Trophoblast cell (in vitro differentiated cells and primary cell): ENCODE measurements around the gene ACSM5.

Experiments used
- DNase-seq, 2 donors: peaks; one replicate each; pipeline ENCODE4 v3.0.0-alpha.2; 2016
- H2AFZ ChIP-seq: 2 replicates; pipeline ENCODE4 v1.6.1; 2013; ENCODE audit warnings: low read length, moderate library complexity, mild to moderate bottlenecking; ENCODE audit not compliant: insufficient read depth, poor library complexity
- H2AK5ac ChIP-seq: 2 replicates; pipeline ENCODE4 v1.6.1; 2013; ENCODE audit warnings: mild to moderate bottlenecking, low read length
- H2BK120ac ChIP-seq: 2 replicates; pipeline ENCODE4 v1.6.1; 2013; ENCODE audit warnings: low read length, mild to moderate bottlenecking, moderate library complexity; ENCODE audit not compliant: insufficient read depth, poor library complexity
- H2BK12ac ChIP-seq: 2 replicates; pipeline ENCODE4 v1.6.1; 2013; ENCODE audit warnings: mild to moderate bottlenecking, low read length, moderate library complexity
- H2BK5ac ChIP-seq: 2 replicates; pipeline ENCODE4 v1.6.1; 2013; ENCODE audit warnings: low read length, low read depth, moderate library complexity, mild to moderate bottlenecking; ENCODE audit not compliant: poor library complexity
- H3K14ac ChIP-seq: 2 replicates; pipeline ENCODE4 v1.6.1; 2013; ENCODE audit warnings: mild to moderate bottlenecking, low read length
- H3K18ac ChIP-seq: 2 replicates; pipeline ENCODE4 v1.6.1; 2013; ENCODE audit warnings: mild to moderate bottlenecking, low read length
- H3K23ac ChIP-seq: 2 replicates; pipeline ENCODE4 v1.6.1; 2013; ENCODE audit warnings: low read length
- H3K27ac ChIP-seq: 2 replicates; pipeline ENCODE4 v1.5.1; 2013; ENCODE audit warnings: low read depth, mild to moderate bottlenecking, inconsistent platforms, low read length, moderate library complexity
- H3K27me3 ChIP-seq: 2 replicates; pipeline ENCODE4 v1.6.1; 2013; ENCODE audit warnings: inconsistent platforms, mild to moderate bottlenecking, low read length, moderate library complexity; ENCODE audit not compliant: insufficient read depth
- H3K36me3 ChIP-seq, 2 experiments: 1 replicate in 1 of 2; 2 replicates in 1 of 2; pipeline ENCODE4 v1.6.1; 2013; ENCODE audit warnings: low read length in 2 of 2, mild to moderate bottlenecking in 2 of 2, moderate library complexity in 1 of 2; ENCODE audit not compliant: insufficient read depth in 2 of 2, control insufficient read depth in 1 of 2
- H3K4ac ChIP-seq: 2 replicates; pipeline ENCODE4 v1.6.1; 2013; ENCODE audit warnings: low read depth, mild to moderate bottlenecking, low read length, moderate library complexity
- H3K4me1 ChIP-seq, 2 experiments: 1 replicate in 1 of 2; 2 replicates in 1 of 2; pipeline ENCODE4 v1.6.1; 2013; ENCODE audit warnings: low read length in 2 of 2, mild to moderate bottlenecking in 2 of 2, moderate library complexity in 1 of 2; ENCODE audit not compliant: insufficient read depth in 2 of 2, control insufficient read depth in 1 of 2
- H3K4me2 ChIP-seq: 2 replicates; pipeline ENCODE4 v1.6.1; 2013; ENCODE audit warnings: inconsistent platforms, mild to moderate bottlenecking, low read length, moderate library complexity
- H3K4me3 ChIP-seq: 2 replicates; pipeline ENCODE4 v1.5.1; 2013; ENCODE audit warnings: mild to moderate bottlenecking, low read depth, low read length, inconsistent platforms
- H3K79me1 ChIP-seq: one replicate; pipeline ENCODE4 v1.6.1; 2013; ENCODE audit warnings: low read length
- H3K79me2 ChIP-seq: 2 replicates; pipeline ENCODE4 v1.6.1; 2013; ENCODE audit warnings: low read length, mild to moderate bottlenecking; ENCODE audit not compliant: control insufficient read depth, insufficient read depth, poor library complexity
- H3K9ac ChIP-seq: 2 replicates; pipeline ENCODE4 v1.6.1; 2013; ENCODE audit warnings: mild to moderate bottlenecking, low read length
- H3K9me3 ChIP-seq: 2 replicates; pipeline ENCODE4 v1.6.1; 2013; ENCODE audit warnings: low read depth, mild to moderate bottlenecking, control low read depth, inconsistent platforms, low read length; ENCODE audit not compliant: insufficient read depth
- H4K12ac ChIP-seq: 2 replicates; pipeline ENCODE4 v1.6.1; 2013; ENCODE audit warnings: low read depth, mild to moderate bottlenecking, low read length, moderate library complexity
- H4K8ac ChIP-seq: 2 replicates; pipeline ENCODE4 v1.6.1; 2013; ENCODE audit warnings: low read depth, mild to moderate bottlenecking, low read length, moderate library complexity
- H4K91ac ChIP-seq: one replicate; pipeline ENCODE4 v1.6.1; 2013; ENCODE audit warnings: low read depth, mild to moderate bottlenecking, low read length, moderate library complexity
- WGBS: extraction: QIAGEN DNeasy Blood & Tissue Kit; methylation state at CpG from one replicate; pipeline ENCODE4 v1.1.7; 2013; ENCODE audit warnings: missing lambda C conversion rate; ENCODE audit not compliant: insufficient read length, insufficient coverage; ENCODE audit errors: extremely low coverage; 5-methylcytosine and 5-hydroxymethylcytosine counted together

Gene ACSM5

GRCh38 chr16:20388854-20389253 is 20.5 kb upstream of the ACSM5 start:
- H3K9ac ChIP-seq = no peak overlapping the region
- no peak overlapping the region for H3K4ac ChIP-seq
- H3K4me2 ChIP-seq = no peak overlapping the region
- no peak overlapping the region for H3K27ac ChIP-seq
- H2AFZ ChIP-seq = no peak overlapping the region
- no peaks in the 10 kb centered on the region for H3K27me3 ChIP-seq
- WGBS = no CpG with 5 or more reads among the region's 1 CpG
- H2BK120ac ChIP-seq = no peak overlapping the region
- no peak overlapping the region for H2BK12ac ChIP-seq
- no peaks in the 10 kb centered on the region for H3K79me1 ChIP-seq
- H4K12ac ChIP-seq = no peak overlapping the region
- no peaks in the 10 kb centered on the region for H3K4me1 ChIP-seq
- no peak overlapping the region for H2AK5ac ChIP-seq
- no peak for DNase-seq
- no peaks in the 10 kb centered on the region for H3K36me3 ChIP-seq
- no peaks in the 10 kb centered on the region for H3K79me2 ChIP-seq
- no peak overlapping the region for H3K23ac ChIP-seq
- no peak overlapping the region for H4K8ac ChIP-seq
- no peak overlapping the region for H3K4me3 ChIP-seq
- no peak overlapping the region for H4K91ac ChIP-seq
- no peak overlapping the region for H3K18ac ChIP-seq
- no peak overlapping the region for H3K14ac ChIP-seq
- H2BK5ac ChIP-seq = no peak overlapping the region
- peaks cover 2% of the 10 kb centered on the region for H3K9me3 ChIP-seq

- H3K4me1 ChIP-seq = no peaks in the 10 kb centered on the region
- no peak overlapping the region for H3K23ac ChIP-seq
- H2BK5ac ChIP-seq = no peak overlapping the region
- H3K4me3 ChIP-seq = no peak overlapping the region
- H3K4me2 ChIP-seq = no peak overlapping the region
- H4K12ac ChIP-seq = no peak overlapping the region
- no peaks in the 10 kb centered on the region for H3K79me2 ChIP-seq
- H2AFZ ChIP-seq = no peak overlapping the region
- no peak overlapping the region for H3K14ac ChIP-seq
- no peak overlapping the region for H3K18ac ChIP-seq
- no peak overlapping the region for H2AK5ac ChIP-seq
- no peak for DNase-seq
- no peak overlapping the region for H3K4ac ChIP-seq
- no peak overlapping the region for H4K91ac ChIP-seq
- no peaks in the 10 kb centered on the region for H3K27me3 ChIP-seq
- no peak overlapping the region for H3K9ac ChIP-seq
- no peak overlapping the region for H2BK12ac ChIP-seq
- WGBS = 100% methylated on average over 1 of the region's 5 CpGs
- H3K79me1 ChIP-seq = no peaks in the 10 kb centered on the region
- H4K8ac ChIP-seq = no peak overlapping the region
- no peaks in the 10 kb centered on the region for H3K36me3 ChIP-seq
- peaks cover 2% of the 10 kb centered on the region for H3K9me3 ChIP-seq
- no peak overlapping the region for H3K27ac ChIP-seq
- no peak overlapping the region for H2BK120ac ChIP-seq
Measured at GRCh38 chr16:20391045-20391444, 18.3 kb upstream of the ACSM5 start.

GRCh38 chr16:20393801-20394577 is 15.3 kb upstream of the ACSM5 start:
- H4K12ac ChIP-seq = no peak overlapping the region
- no peak overlapping the region for H2BK120ac ChIP-seq
- H3K9me3 ChIP-seq = peaks cover 2% of the 10 kb centered on the region
- no peak overlapping the region for H3K4ac ChIP-seq
- no peak overlapping the region for H3K14ac ChIP-seq
- no peak overlapping the region for H3K4me3 ChIP-seq
- H3K27ac ChIP-seq = no peak overlapping the region
- H3K4me1 ChIP-seq = no peaks in the 10 kb centered on the region
- H4K91ac ChIP-seq = no peak overlapping the region
- no peak overlapping the region for H3K9ac ChIP-seq
- H2BK5ac ChIP-seq = no peak overlapping the region
- no peak overlapping the region for H2AK5ac ChIP-seq
- no peak overlapping the region for H2BK12ac ChIP-seq
- no peaks in the 10 kb centered on the region for H3K79me2 ChIP-seq
- no CpG with 5 or more reads among the region's 2 CpGs for WGBS
- no peak overlapping the region for H4K8ac ChIP-seq
- H2AFZ ChIP-seq = no peak overlapping the region
- H3K4me2 ChIP-seq = no peak overlapping the region
- no peaks in the 10 kb centered on the region for H3K36me3 ChIP-seq
- H3K79me1 ChIP-seq = no peaks in the 10 kb centered on the region
- no peak overlapping the region for H3K18ac ChIP-seq
- H3K27me3 ChIP-seq = no peaks in the 10 kb centered on the region
- no peak for DNase-seq
- H3K23ac ChIP-seq = no peak overlapping the region

- Histone ChIP-seq H3K27me3 (no peaks in the 10 kb centered on the region), H2AK5ac (no peak overlapping the region), H3K79me1 (no peaks in the 10 kb centered on the region), H4K91ac (no peak overlapping the region), H4K8ac (no peak overlapping the region), H3K9me3 (peaks cover 2% of the 10 kb centered on the region), H2AFZ (no peak overlapping the region), H3K36me3 (no peaks in the 10 kb centered on the region), H2BK120ac (no peak overlapping the region), H3K4me2 (no peak overlapping the region), H3K18ac (no peak overlapping the region), H3K4ac (no peak overlapping the region), H2BK5ac (no peak overlapping the region), H3K9ac (no peak overlapping the region), H2BK12ac (no peak overlapping the region), H3K14ac (no peak overlapping the region), H3K4me1 (no peaks in the 10 kb centered on the region), H3K27ac (no peak overlapping the region), H3K23ac (no peak overlapping the region), H4K12ac (no peak overlapping the region), H3K79me2 (no peaks in the 10 kb centered on the region), H3K4me3 (no peak overlapping the region)
- no CpG with 5 or more reads among the region's 2 CpGs for WGBS
- no peak for DNase-seq
Measured at GRCh38 chr16:20395946-20396345, 13.4 kb upstream of the ACSM5 start.
